Activated naive CD8-positive, alpha-beta T cell treated with anti-CD3 and anti-CD28 coated beads, Interleukin-2, amount 50 U/mL, for 24 hours (primary cell): ENCODE measurements around the gene CACNA1D.

Experiments used
- ATAC-seq: fragments of 150-1000 bp; cut with Tn5 transposase; one replicate; pipeline ENCODE4 v1.10.0; 2021
- DNase-seq: peaks from one replicate; pipeline ENCODE4 v3.0.0; 2021
- H3K27ac Mint-ChIP-seq: one replicate; pipeline ENCODE4 v1.8.0; 2021; ENCODE audit warnings: mild to moderate bottlenecking, mixed read lengths
- H3K27me3 Mint-ChIP-seq: one replicate; pipeline ENCODE4 v1.8.0; 2021; ENCODE audit warnings: mixed read lengths
- H3K36me3 Mint-ChIP-seq: one replicate; pipeline ENCODE4 v1.8.0; 2021; ENCODE audit warnings: low read depth, mixed read lengths
- H3K4me1 Mint-ChIP-seq: one replicate; pipeline ENCODE4 v1.8.0; 2021; ENCODE audit warnings: mixed read lengths
- H3K4me3 Mint-ChIP-seq: one replicate; pipeline ENCODE4 v1.8.0; 2021; ENCODE audit warnings: mild to moderate bottlenecking, moderate library complexity, mixed read lengths
- H3K9me3 Mint-ChIP-seq: one replicate; pipeline ENCODE4 v1.8.0; 2021; ENCODE audit warnings: mixed read lengths

The CACNA1D gene

GRCh38 chr3:53841296-53841695 is 346.9 kb downstream of the CACNA1D start:
- Mint-ChIP-seq H3K4me1 (peaks cover 10% of the 10 kb centered on the region), H3K4me3 (no peak overlapping the region), H3K9me3 (no peaks in the 10 kb centered on the region), H3K27ac (no peak overlapping the region), H3K36me3 (no peaks in the 10 kb centered on the region), H3K27me3 (peaks cover 26% of the 10 kb centered on the region)
- ATAC-seq: no peak
- no peak for DNase-seq

- peaks cover 10% of the 10 kb centered on the region for H3K4me1 Mint-ChIP-seq
- no peak for DNase-seq
- no peak overlapping the region for H3K4me3 Mint-ChIP-seq
- peaks cover 36% of the 10 kb centered on the region for H3K27me3 Mint-ChIP-seq
- H3K36me3 Mint-ChIP-seq: no peaks in the 10 kb centered on the region
- no peaks in the 10 kb centered on the region for H3K9me3 Mint-ChIP-seq
- H3K27ac Mint-ChIP-seq: no peak overlapping the region
- no peak for ATAC-seq
Observed at GRCh38 chr3:53842436-53843194, 348.2 kb downstream of the CACNA1D start.

GRCh38 chr3:53843195-53844177 is 349.1 kb downstream of the CACNA1D start:
- Mint-ChIP-seq H3K9me3 (no peaks in the 10 kb centered on the region), H3K4me1 (peaks cover 10% of the 10 kb centered on the region), H3K4me3 (peak overlapping the region; percentile 20), H3K36me3 (no peaks in the 10 kb centered on the region), H3K27me3 (peaks cover 45% of the 10 kb centered on the region), H3K27ac (no peak overlapping the region)
- DNase-seq (no peak), ATAC-seq (no peak)

- H3K4me3 Mint-ChIP-seq: peak overlapping the region; percentile 55
- no peaks in the 10 kb centered on the region for H3K36me3 Mint-ChIP-seq
- no peak overlapping the region for H3K27ac Mint-ChIP-seq
- no peaks in the 10 kb centered on the region for H3K9me3 Mint-ChIP-seq
- peak; percentile 16 for ATAC-seq
- peaks cover 52% of the 10 kb centered on the region for H3K27me3 Mint-ChIP-seq
- peaks cover 10% of the 10 kb centered on the region for H3K4me1 Mint-ChIP-seq
- DNase-seq: no peak
Observed at GRCh38 chr3:53844262-53845102, 350.1 kb downstream of the CACNA1D start.

GRCh38 chr3:53845103-53845880 is 350.9 kb downstream of the CACNA1D start:
- DNase-seq: no peak
- no peak for ATAC-seq
- peak overlapping the region; percentile 55 for H3K4me3 Mint-ChIP-seq
- no peaks in the 10 kb centered on the region for H3K36me3 Mint-ChIP-seq
- peaks cover 10% of the 10 kb centered on the region for H3K4me1 Mint-ChIP-seq
- H3K27ac Mint-ChIP-seq: no peak overlapping the region
- no peaks in the 10 kb centered on the region for H3K9me3 Mint-ChIP-seq
- peaks cover 54% of the 10 kb centered on the region for H3K27me3 Mint-ChIP-seq

GRCh38 chr3:53845881-53846133 is 351.4 kb downstream of the CACNA1D start:
- peak; percentile 15 for ATAC-seq
- no peaks in the 10 kb centered on the region for H3K9me3 Mint-ChIP-seq
- H3K36me3 Mint-ChIP-seq: no peaks in the 10 kb centered on the region
- no peak for DNase-seq
- peaks cover 10% of the 10 kb centered on the region for H3K4me1 Mint-ChIP-seq
- H3K27me3 Mint-ChIP-seq: peaks cover 55% of the 10 kb centered on the region
- no peak overlapping the region for H3K27ac Mint-ChIP-seq
- H3K4me3 Mint-ChIP-seq: peak overlapping the region; percentile 55

GRCh38 chr3:53846134-53846850 is 351.9 kb downstream of the CACNA1D start, which contains the start of the genes CHDH and IL17RB:
Gene CHDH (minus strand): TSS chr3:53846419. CDS start chr3:53824008, 22,411 bp downstream.
Gene IL17RB (plus strand): TSS chr3:53846568. CDS start chr3:53846589, 21 bp downstream.
- peaks cover 10% of the 10 kb centered on the region for H3K4me1 Mint-ChIP-seq
- H3K4me3 Mint-ChIP-seq: peak within 1 kb of the TSS; percentile 58
- ATAC-seq (peak; percentile 45), DNase-seq (peak; percentile 14)
- no peaks in the 10 kb centered on the region for H3K36me3 Mint-ChIP-seq
- H3K27ac Mint-ChIP-seq: no peak within 1 kb of the TSS
- peaks cover 58% of the 10 kb centered on the region for H3K27me3 Mint-ChIP-seq
- no peaks in the 10 kb centered on the region for H3K9me3 Mint-ChIP-seq

- Mint-ChIP-seq H3K27me3 (peaks cover 58% of the 10 kb centered on the region), H3K36me3 (no peaks in the 10 kb centered on the region), H3K4me3 (peak overlapping the region; percentile 58), H3K4me1 (peaks cover 10% of the 10 kb centered on the region), H3K9me3 (no peaks in the 10 kb centered on the region), H3K27ac (no peak overlapping the region)
- ATAC-seq (no peak), DNase-seq (no peak)
Observed at GRCh38 chr3:53846851-53847155, 352.4 kb downstream of the CACNA1D start.

GRCh38 chr3:53849916-53850315 is 355.5 kb downstream of the CACNA1D start:
- peaks cover 5% of the 10 kb centered on the region for H3K4me1 Mint-ChIP-seq
- H3K9me3 Mint-ChIP-seq: no peaks in the 10 kb centered on the region
- ATAC-seq (no peak), DNase-seq (no peak)
- H3K4me3 Mint-ChIP-seq: no peak overlapping the region
- no peak overlapping the region for H3K27ac Mint-ChIP-seq
- no peaks in the 10 kb centered on the region for H3K36me3 Mint-ChIP-seq
- peaks cover 45% of the 10 kb centered on the region for H3K27me3 Mint-ChIP-seq

- H3K36me3 Mint-ChIP-seq: no peaks in the 10 kb centered on the region
- H3K27me3 Mint-ChIP-seq: peaks cover 36% of the 10 kb centered on the region
- ATAC-seq: no peak
- no peaks in the 10 kb centered on the region for H3K9me3 Mint-ChIP-seq
- H3K4me1 Mint-ChIP-seq: no peaks in the 10 kb centered on the region
- DNase-seq: no peak
- H3K4me3 Mint-ChIP-seq: no peak overlapping the region
- H3K27ac Mint-ChIP-seq: no peak overlapping the region
Observed at GRCh38 chr3:53850895-53851294, 356.5 kb downstream of the CACNA1D start.

DNA sequence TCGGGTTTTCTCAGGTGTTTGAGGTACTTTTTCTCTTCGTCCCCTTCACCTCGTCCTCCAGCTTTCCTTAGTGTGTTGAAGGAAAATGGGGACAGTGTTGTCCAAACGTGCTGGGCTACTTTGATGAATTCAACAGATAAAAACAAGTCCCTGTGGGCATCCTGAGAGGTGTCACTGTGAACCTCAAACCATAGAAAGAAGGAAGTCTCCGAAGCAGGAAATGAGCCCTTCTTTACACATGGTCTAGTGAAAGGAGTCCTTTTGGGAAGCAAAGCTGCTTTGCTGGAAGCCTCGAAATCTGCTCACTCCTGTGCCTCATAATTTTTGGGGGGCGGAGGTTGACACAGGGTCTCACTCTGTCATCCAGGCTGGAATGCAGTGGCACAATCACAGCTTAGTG is 362.6 kb downstream of the CACNA1D start:
- Mint-ChIP-seq H3K27me3 (peaks cover 3% of the 10 kb centered on the region), H3K4me1 (no peaks in the 10 kb centered on the region), H3K9me3 (no peaks in the 10 kb centered on the region), H3K36me3 (peaks cover 4% of the 10 kb centered on the region), H3K27ac (no peak overlapping the region), H3K4me3 (no peak overlapping the region)
- ATAC-seq (no peak), DNase-seq (no peak)

DNA sequence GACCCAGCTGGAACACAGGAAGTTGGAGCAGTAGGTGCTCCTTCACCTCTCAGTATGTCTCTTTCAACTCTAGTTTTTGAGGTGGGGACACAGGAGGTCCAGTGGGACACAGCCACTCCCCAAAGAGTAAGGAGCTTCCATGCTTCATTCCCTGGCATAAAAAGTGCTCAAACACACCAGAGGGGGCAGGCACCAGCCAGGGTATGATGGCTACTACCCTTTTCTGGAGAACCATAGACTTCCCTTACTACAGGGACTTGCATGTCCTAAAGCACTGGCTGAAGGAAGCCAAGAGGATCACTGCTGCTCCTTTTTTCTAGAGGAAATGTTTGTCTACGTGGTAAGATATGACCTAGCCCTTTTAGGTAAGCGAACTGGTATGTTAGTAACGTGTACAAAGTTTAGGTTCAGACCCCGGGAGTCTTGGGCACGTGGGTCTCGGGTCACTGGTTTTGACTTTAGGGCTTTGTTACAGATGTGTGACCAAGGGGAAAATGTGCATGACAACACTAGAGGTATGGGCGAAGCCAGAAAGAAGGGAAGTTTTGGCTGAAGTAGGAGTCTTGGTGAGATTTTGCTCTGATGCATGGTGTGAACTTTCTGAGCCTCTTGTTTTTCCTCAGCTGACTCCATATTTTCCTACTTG is 363.8 kb downstream of the CACNA1D start:
- no peaks in the 10 kb centered on the region for H3K4me1 Mint-ChIP-seq

DNA sequence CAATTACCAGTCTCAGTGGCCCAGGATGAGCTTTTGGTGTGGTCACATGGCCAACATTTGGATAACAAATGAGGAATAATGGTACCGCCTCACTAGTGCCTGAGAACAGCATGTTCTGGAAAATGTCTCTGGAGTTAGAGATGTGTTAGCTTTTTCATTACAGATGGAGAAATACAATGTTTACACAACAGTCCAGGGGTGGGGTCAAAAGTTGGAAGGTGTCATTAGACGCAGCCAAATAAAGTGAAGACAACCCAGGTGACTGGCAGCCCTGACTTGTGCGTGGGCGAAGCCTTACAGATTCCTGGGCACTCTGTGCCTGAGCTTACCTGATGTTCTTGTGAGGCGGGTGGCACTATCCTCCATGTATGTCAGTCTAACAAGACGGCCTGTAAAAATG is 364.8 kb downstream of the CACNA1D start:
- Mint-ChIP-seq H3K4me1 (no peaks in the 10 kb centered on the region), H3K36me3 (peaks cover 18% of the 10 kb centered on the region), H3K4me3 (no peak overlapping the region), H3K27ac (no peak overlapping the region), H3K27me3 (peaks cover 1% of the 10 kb centered on the region), H3K9me3 (no peaks in the 10 kb centered on the region)
- ATAC-seq: no peak
- no peak for DNase-seq

More for the DNA sequence above, 363.8 kb downstream of the CACNA1D start:
- H3K36me3 Mint-ChIP-seq: peaks cover 15% of the 10 kb centered on the region
- H3K27ac Mint-ChIP-seq: no peak overlapping the region
- H3K27me3 Mint-ChIP-seq: peaks cover 3% of the 10 kb centered on the region
- H3K9me3 Mint-ChIP-seq: no peaks in the 10 kb centered on the region
- DNase-seq (no peak), ATAC-seq (no peak)
- H3K4me3 Mint-ChIP-seq: no peak overlapping the region
